Liver (tissue), 9 donors: ENCODE data around the gene RPL38. TPM values are rescaled to one million over a fixed set of nuclear protein-coding genes. Genes with fewer than 3 reads are reported as not detected.

Source experiments
- DNase-seq: peaks from one replicate; pipeline ENCODE4 v3.0.0-alpha.2; 2017; ENCODE audit warnings: low spot score
- H3K27ac ChIP-seq, 2 donors: one replicate each; pipeline ENCODE4 v1.7.0; 2013; ENCODE audit warnings: inconsistent platforms in 2 of 2, low read length in 2 of 2, control low read depth in 1 of 2, low read depth in 1 of 2, mild to moderate bottlenecking in 1 of 2
- H3K27me3 ChIP-seq, 4 donors: one replicate each; pipeline versions ENCODE4 v1.6.1 to v1.7.0; 2013; ENCODE audit warnings: low read length in 3 of 4, inconsistent platforms in 1 of 4, mild to moderate bottlenecking in 1 of 4, moderate library complexity in 1 of 4; ENCODE audit not compliant: control insufficient read depth in 4 of 4, insufficient read depth in 4 of 4
- H3K36me3 ChIP-seq, 4 donors: one replicate each; pipeline versions ENCODE4 v1.6.1 to v1.7.0; 2013; ENCODE audit warnings: low read length in 3 of 4, mild to moderate bottlenecking in 3 of 4, low read depth in 1 of 4, moderate library complexity in 1 of 4; ENCODE audit not compliant: control insufficient read depth in 4 of 4, insufficient read depth in 3 of 4
- H3K4me1 ChIP-seq, 4 donors: one replicate each; pipeline versions ENCODE4 v1.6.1 to v1.7.0; 2013; ENCODE audit warnings: low read length in 3 of 4, mild to moderate bottlenecking in 3 of 4, moderate library complexity in 1 of 4; ENCODE audit not compliant: control insufficient read depth in 4 of 4, insufficient read depth in 4 of 4
- H3K4me3 ChIP-seq, 3 donors: one replicate each; pipeline versions ENCODE4 v1.6.1 to v1.7.0; 2013; ENCODE audit warnings: low read length in 3 of 3, control low read depth in 1 of 3, low read depth in 1 of 3, mild to moderate bottlenecking in 1 of 3
- H3K9ac ChIP-seq, 2 donors: one replicate each; pipeline ENCODE4 v1.7.0; 2013; ENCODE audit warnings: low read length in 2 of 2, mild to moderate bottlenecking in 2 of 2, moderate library complexity in 2 of 2, control low read depth in 1 of 2, low read depth in 1 of 2
- H3K9me3 ChIP-seq, 4 donors: one replicate each; pipeline versions ENCODE4 v1.6.1 to v1.7.0; 2013; ENCODE audit warnings: low read length in 3 of 4; ENCODE audit not compliant: control insufficient read depth in 4 of 4
- FOXA1 ChIP-seq: IDR thresholded peaks from 2 replicates; pipeline ENCODE4 v1.6.1; 2016; ENCODE audit warnings: antibody characterized with exemption
- FOXA2 ChIP-seq: IDR thresholded peaks from 2 replicates; pipeline ENCODE4 v1.6.1; 2016; ENCODE audit warnings: antibody characterized with exemption
- GABPA ChIP-seq, 2 donors: IDR thresholded peaks in 1 of 2; conservative IDR thresholded peaks in 1 of 2; 2 replicates each; pipeline ENCODE4 v1.6.1; 2016; ENCODE audit warnings: antibody characterized with exemption in 2 of 2, mild to moderate bottlenecking in 1 of 2, moderate library complexity in 1 of 2
- HNF4G ChIP-seq: IDR thresholded peaks from 2 replicates; pipeline ENCODE4 v1.6.1; 2016; ENCODE audit warnings: antibody characterized with exemption
- JUND ChIP-seq, 2 donors: IDR thresholded peaks; 2 replicates each; pipeline ENCODE4 v1.6.1; 2016; ENCODE audit warnings: antibody characterized with exemption in 2 of 2
- NR2F2 ChIP-seq: IDR thresholded peaks from 2 replicates; pipeline ENCODE4 v1.6.1; 2016; ENCODE audit warnings: antibody characterized with exemption
- RXRA ChIP-seq, 2 donors: IDR thresholded peaks; 2 replicates each; pipeline ENCODE4 v1.6.1; 2017 to 2018; ENCODE audit warnings: antibody characterized with exemption in 2 of 2, mild to moderate bottlenecking in 1 of 2
- SP1 ChIP-seq: IDR thresholded peaks from 2 replicates; pipeline ENCODE4 v1.6.1; 2018; ENCODE audit warnings: antibody characterized with exemption, mild to moderate bottlenecking
- TAF1 ChIP-seq: conservative IDR thresholded peaks from 2 replicates; pipeline ENCODE4 v1.6.1; 2016; ENCODE audit warnings: antibody characterized with exemption, mild to moderate bottlenecking
- YY1 ChIP-seq: IDR thresholded peaks from 2 replicates; pipeline ENCODE4 v1.6.1; 2016; ENCODE audit warnings: antibody characterized with exemption, mild to moderate bottlenecking
- WGBS: extraction: QIAGEN DNeasy Blood & Tissue Kit; methylation state at CpG from one replicate; pipeline ENCODE4 v1.1.7; 2013; 5-methylcytosine and 5-hydroxymethylcytosine counted together
- polyA plus RNA-seq, 2 donors: library from polyadenylated mRNA; stranded (reverse) in 1 of 2; unstranded in 1 of 2; fragments of 200-250 nt in 1 of 2; fragments of >200 nt in 1 of 2; fragmentation: Nextera tagmentation in 1 of 2; extraction: Ambion mirVana in 1 of 2; gene quantifications; one replicate each; pipeline versions ENCODE4 v1.2.1 to v1.2.3, GENCODE V29; 2013 to 2015
- total RNA-seq, 2 donors: library from RNA; depleted of rRNA; stranded (reverse); fragments of >200 nt; gene quantifications; one replicate each; pipeline ENCODE4 v1.2.3, GENCODE V29; 2014
- TF ChIP-seq, protein P1 (sequence below): IDR thresholded peaks from 2 replicates; pipeline ENCODE4 v1.6.1; 2016; ENCODE audit warnings: antibody characterized with exemption
- TF ChIP-seq, protein P2 (sequence below): IDR thresholded peaks from 2 replicates; pipeline ENCODE4 v1.6.1; 2016; ENCODE audit warnings: antibody characterized with exemption
- TF ChIP-seq, protein P3 (sequence below): IDR thresholded peaks from 2 replicates; pipeline ENCODE4 v1.6.1; 2016; ENCODE audit warnings: antibody characterized with exemption, mild to moderate bottlenecking
- TF ChIP-seq, protein P4 (sequence below): fragments of 150-350 bp; IDR thresholded peaks from 2 replicates; pipeline ENCODE4 v1.5.1; 2017; ENCODE audit warnings: improper control_type of control experiment, low read depth, low read length; ENCODE audit not compliant: missing input control
- TF ChIP-seq, protein P5 (sequence below): IDR thresholded peaks from 2 replicates; pipeline ENCODE4 v1.6.1; 2016; ENCODE audit warnings: antibody characterized with exemption
- donor health status: healthy.
- donor health status: healthy.
- donor health status: healthy.
- donor health status: healthy.
- donor health status: healthy.

RPL38 gene
- total and polyA plus RNA-seq, 4 donors: 67.7 to 1,367 (median 455) TPM

DNA sequence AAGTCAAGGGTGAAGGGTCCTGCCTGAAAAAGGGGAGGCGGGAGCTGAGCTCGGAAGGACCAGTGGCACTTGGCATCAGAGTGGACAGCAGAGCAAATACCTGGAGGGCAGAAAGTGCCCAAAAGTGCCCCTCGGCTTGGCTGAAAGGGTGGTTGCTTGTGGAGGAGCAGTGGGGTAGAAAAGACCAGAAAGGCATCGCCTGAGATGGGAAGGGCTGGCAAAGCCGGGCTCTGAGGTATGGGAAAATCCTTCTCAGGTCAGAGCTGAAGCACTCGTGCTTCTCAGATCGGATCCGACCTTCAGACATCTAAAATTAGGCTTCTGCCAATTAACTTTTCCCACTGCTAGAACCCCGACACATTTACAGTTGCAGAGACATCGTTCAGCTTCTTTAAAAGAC, 1.5 kb upstream of the RPL38 start:
- H3K4me1 ChIP-seq: peaks cover 8 to 21% (median 14%) of the 10 kb centered on the region in 4 donors
- WGBS: 66% methylated on average over 10 of the region's 10 CpGs

DNA sequence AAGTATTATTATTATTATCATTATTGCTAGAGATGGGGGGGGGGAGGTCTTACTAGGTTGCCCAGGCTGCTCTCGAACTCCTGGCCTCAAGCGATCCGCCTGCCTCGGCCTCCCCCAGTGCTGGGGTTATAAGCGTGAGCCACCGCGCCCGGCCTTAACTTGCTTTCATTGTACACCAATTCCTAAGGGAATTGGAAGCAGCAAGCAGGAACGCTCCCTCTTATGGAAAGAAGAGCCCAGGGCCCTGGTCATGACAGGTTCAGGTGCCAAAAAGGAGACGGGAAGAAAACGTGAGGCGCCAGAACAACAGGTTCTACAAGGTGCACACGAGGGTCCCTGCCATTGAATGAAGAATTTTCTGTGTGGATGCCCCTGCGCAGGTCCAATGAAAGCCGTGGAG, 540 bp upstream of the RPL38 start:
- no peaks in the 10 kb centered on the region for H3K9me3 ChIP-seq
- WGBS: 39% methylated on average over 15 of the region's 15 CpGs
- H3K4me3 ChIP-seq: no peak overlapping the region
- H3K36me3 ChIP-seq: peaks cover 2 to 16% (median 14%) of the 10 kb centered on the region in 4 donors
- no peak overlapping the region for H3K27ac ChIP-seq
- H3K27me3 ChIP-seq: peaks cover 0 to 3% (median 0%) of the 10 kb centered on the region in 4 donors
- peaks cover 8 to 21% (median 15%) of the 10 kb centered on the region in 4 donors for H3K4me1 ChIP-seq
- no peak for TF ChIP-seq FOXA1
- TF ChIP-seq GABPA (IDR thresholded peaks at IDR 0.05 in 1 of 2, conservative IDR thresholded peaks at IDR 0.05 in 1 of 2): no peak
- no peak for TF ChIP-seq JUND (IDR thresholded peaks at IDR 0.05)
- DNase-seq: no peak
- no peak overlapping the region for H3K9ac ChIP-seq

More for the DNA sequence above, 1.5 kb upstream of the RPL38 start:
- no peak overlapping the region for H3K9ac ChIP-seq
- DNase-seq: no peak
- peaks cover 0 to 3% (median 0%) of the 10 kb centered on the region in 4 donors for H3K27me3 ChIP-seq
- peaks cover 2 to 13% (median 9%) of the 10 kb centered on the region in 4 donors for H3K36me3 ChIP-seq
- no peak overlapping the region for H3K4me3 ChIP-seq
- no peak for TF ChIP-seq SP1
- TF ChIP-seq TAF1: no peak
- no peak for TF ChIP-seq FOXA1
- TF ChIP-seq NR2F2: no peak
- TF ChIP-seq, protein P1, sequence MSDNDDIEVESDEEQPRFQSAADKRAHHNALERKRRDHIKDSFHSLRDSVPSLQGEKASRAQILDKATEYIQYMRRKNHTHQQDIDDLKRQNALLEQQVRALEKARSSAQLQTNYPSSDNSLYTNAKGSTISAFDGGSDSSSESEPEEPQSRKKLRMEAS: no peak
- no peak for TF ChIP-seq RXRA (IDR thresholded peaks at IDR 0.05)
- no peak for TF ChIP-seq JUND (IDR thresholded peaks at IDR 0.05)
- TF ChIP-seq, protein P2, sequence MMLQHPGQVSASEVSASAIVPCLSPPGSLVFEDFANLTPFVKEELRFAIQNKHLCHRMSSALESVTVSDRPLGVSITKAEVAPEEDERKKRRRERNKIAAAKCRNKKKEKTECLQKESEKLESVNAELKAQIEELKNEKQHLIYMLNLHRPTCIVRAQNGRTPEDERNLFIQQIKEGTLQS: no peak
- TF ChIP-seq, protein P3, sequence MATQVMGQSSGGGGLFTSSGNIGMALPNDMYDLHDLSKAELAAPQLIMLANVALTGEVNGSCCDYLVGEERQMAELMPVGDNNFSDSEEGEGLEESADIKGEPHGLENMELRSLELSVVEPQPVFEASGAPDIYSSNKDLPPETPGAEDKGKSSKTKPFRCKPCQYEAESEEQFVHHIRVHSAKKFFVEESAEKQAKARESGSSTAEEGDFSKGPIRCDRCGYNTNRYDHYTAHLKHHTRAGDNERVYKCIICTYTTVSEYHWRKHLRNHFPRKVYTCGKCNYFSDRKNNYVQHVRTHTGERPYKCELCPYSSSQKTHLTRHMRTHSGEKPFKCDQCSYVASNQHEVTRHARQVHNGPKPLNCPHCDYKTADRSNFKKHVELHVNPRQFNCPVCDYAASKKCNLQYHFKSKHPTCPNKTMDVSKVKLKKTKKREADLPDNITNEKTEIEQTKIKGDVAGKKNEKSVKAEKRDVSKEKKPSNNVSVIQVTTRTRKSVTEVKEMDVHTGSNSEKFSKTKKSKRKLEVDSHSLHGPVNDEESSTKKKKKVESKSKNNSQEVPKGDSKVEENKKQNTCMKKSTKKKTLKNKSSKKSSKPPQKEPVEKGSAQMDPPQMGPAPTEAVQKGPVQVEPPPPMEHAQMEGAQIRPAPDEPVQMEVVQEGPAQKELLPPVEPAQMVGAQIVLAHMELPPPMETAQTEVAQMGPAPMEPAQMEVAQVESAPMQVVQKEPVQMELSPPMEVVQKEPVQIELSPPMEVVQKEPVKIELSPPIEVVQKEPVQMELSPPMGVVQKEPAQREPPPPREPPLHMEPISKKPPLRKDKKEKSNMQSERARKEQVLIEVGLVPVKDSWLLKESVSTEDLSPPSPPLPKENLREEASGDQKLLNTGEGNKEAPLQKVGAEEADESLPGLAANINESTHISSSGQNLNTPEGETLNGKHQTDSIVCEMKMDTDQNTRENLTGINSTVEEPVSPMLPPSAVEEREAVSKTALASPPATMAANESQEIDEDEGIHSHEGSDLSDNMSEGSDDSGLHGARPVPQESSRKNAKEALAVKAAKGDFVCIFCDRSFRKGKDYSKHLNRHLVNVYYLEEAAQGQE: no peak
- no peak for TF ChIP-seq HNF4G
- no peak for TF ChIP-seq FOXA2
- TF ChIP-seq, protein P4, sequence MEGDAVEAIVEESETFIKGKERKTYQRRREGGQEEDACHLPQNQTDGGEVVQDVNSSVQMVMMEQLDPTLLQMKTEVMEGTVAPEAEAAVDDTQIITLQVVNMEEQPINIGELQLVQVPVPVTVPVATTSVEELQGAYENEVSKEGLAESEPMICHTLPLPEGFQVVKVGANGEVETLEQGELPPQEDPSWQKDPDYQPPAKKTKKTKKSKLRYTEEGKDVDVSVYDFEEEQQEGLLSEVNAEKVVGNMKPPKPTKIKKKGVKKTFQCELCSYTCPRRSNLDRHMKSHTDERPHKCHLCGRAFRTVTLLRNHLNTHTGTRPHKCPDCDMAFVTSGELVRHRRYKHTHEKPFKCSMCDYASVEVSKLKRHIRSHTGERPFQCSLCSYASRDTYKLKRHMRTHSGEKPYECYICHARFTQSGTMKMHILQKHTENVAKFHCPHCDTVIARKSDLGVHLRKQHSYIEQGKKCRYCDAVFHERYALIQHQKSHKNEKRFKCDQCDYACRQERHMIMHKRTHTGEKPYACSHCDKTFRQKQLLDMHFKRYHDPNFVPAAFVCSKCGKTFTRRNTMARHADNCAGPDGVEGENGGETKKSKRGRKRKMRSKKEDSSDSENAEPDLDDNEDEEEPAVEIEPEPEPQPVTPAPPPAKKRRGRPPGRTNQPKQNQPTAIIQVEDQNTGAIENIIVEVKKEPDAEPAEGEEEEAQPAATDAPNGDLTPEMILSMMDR: no peak
- no peak for TF ChIP-seq YY1
- no peak for TF ChIP-seq GABPA (IDR thresholded peaks at IDR 0.05 in 1 of 2, conservative IDR thresholded peaks at IDR 0.05 in 1 of 2)
- TF ChIP-seq, protein P5, sequence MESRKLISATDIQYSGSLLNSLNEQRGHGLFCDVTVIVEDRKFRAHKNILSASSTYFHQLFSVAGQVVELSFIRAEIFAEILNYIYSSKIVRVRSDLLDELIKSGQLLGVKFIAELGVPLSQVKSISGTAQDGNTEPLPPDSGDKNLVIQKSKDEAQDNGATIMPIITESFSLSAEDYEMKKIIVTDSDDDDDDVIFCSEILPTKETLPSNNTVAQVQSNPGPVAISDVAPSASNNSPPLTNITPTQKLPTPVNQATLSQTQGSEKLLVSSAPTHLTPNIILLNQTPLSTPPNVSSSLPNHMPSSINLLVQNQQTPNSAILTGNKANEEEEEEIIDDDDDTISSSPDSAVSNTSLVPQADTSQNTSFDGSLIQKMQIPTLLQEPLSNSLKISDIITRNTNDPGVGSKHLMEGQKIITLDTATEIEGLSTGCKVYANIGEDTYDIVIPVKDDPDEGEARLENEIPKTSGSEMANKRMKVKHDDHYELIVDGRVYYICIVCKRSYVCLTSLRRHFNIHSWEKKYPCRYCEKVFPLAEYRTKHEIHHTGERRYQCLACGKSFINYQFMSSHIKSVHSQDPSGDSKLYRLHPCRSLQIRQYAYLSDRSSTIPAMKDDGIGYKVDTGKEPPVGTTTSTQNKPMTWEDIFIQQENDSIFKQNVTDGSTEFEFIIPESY: no peak
- H3K9me3 ChIP-seq: no peaks in the 10 kb centered on the region
- no peak overlapping the region for H3K27ac ChIP-seq
